Panc1 (cell line): ENCODE measurements around the gene GPRC5D. TPM values are rescaled to one million over a fixed set of nuclear protein-coding genes. Genes with fewer than 3 reads are reported as not detected.

Experiments
- ATAC-seq: fragments of 200-7000 bp; cut with Tn5 transposase; 2 replicates; pipeline ENCODE4 v1.9.1; 2020; ENCODE audit warnings: mild to moderate bottlenecking, moderate library complexity
- BruUV-seq: library from RNA; stranded (reverse); fragments of 400-500 nt; replicated peaks from 2 replicates; lab custom pipeline; 2021; lab: Mats Ljungman, UMichigan
- CTCF ChIA-PET: fragments of 300-600 bp; sonication (Branson Sonifier 250); formaldehyde crosslinking; loops from one replicate; lab custom pipeline; 2022; ENCODE audit warnings: antibody characterized with exemption; lab: Charles Lee
- POLR2A ChIA-PET: fragments of 300-600 bp; sonication (Branson Sonifier 250); formaldehyde crosslinking; loops from one replicate; lab custom pipeline; 2022; ENCODE audit warnings: antibody characterized with exemption; lab: Charles Lee
- DNase-seq: peaks from one replicate; pipeline ENCODE4 v3.0.0-alpha.2; 2010; ENCODE audit warnings: low read depth, low spot score
- H3K27ac ChIP-seq: 2 replicates; pipeline ENCODE4 v1.5.1; 2011; ENCODE audit warnings: mild to moderate bottlenecking, low read length, inconsistent platforms
- H3K27me3 ChIP-seq: fragments of 200-500 bp; sonication (Bioruptor generic); 2 replicates; pipeline ENCODE4 v1.6.0; 2014; ENCODE audit warnings: low read length, inconsistent platforms; ENCODE audit not compliant: control insufficient read depth, insufficient read depth
- H3K36me3 ChIP-seq: fragments of 200-500 bp; sonication (Bioruptor generic); 2 replicates; pipeline ENCODE4 v1.5.1; 2014; ENCODE audit warnings: inconsistent platforms, mild to moderate bottlenecking, low read length, moderate library complexity; ENCODE audit not compliant: control insufficient read depth, insufficient read depth
- H3K4me1 ChIP-seq: 2 replicates; pipeline ENCODE4 v1.5.1; 2011; ENCODE audit warnings: inconsistent platforms, mild to moderate bottlenecking, low read length, moderate library complexity; ENCODE audit not compliant: control insufficient read depth, insufficient read depth
- H3K4me3 ChIP-seq, 2 experiments: 2 replicates each; pipeline ENCODE4 v1.5.1; 2011 to 2012; ENCODE audit warnings: low read depth in 2 of 2, low read length in 2 of 2, mild to moderate bottlenecking in 2 of 2, inconsistent platforms in 1 of 2, moderate library complexity in 1 of 2
- H3K9me3 ChIP-seq: fragments of 200-500 bp; sonication (Bioruptor generic); 2 replicates; pipeline ENCODE4 v1.5.1; 2014; ENCODE audit warnings: low read depth, mild to moderate bottlenecking, inconsistent platforms, low read length, moderate library complexity; ENCODE audit not compliant: control insufficient read depth, insufficient read depth
- POLR2AphosphoS5 ChIP-seq: IDR thresholded peaks from 2 replicates; pipeline ENCODE4 v1.6.1; 2012; ENCODE audit warnings: mild to moderate bottlenecking, low read depth, low read length, moderate library complexity
- SIN3A ChIP-seq: IDR thresholded peaks from 2 replicates; pipeline ENCODE4 v1.6.1; 2012; ENCODE audit warnings: low read depth, mild to moderate bottlenecking, low read length, moderate library complexity, borderline replicate concordance; ENCODE audit not compliant: insufficient read depth
- TCF7L2 ChIP-seq: IDR thresholded peaks from 2 replicates; pipeline ENCODE4 v1.6.1; 2011; ENCODE audit warnings: mild to moderate bottlenecking, low read depth, low read length, inconsistent platforms
- in situ Hi-C: cut with HindIII; loops from 2 replicates; pipeline ENCODE4 v1.10.0; 2016; ENCODE audit warnings: low sequenced_read_pairs, low pct_unique_long_range_greater_than_20kb
- intact Hi-C: fragments of 100-400 bp; cut with micrococcal nuclease; formaldehyde crosslinking; loops from one replicate; pipeline ENCODE4 v1.10.0; 2022; ENCODE audit not compliant: unreplicated experiment
- total RNA-seq: library from RNA; stranded (reverse); gene quantifications from one replicate; pipeline ENCODE4 v1.2.1, GENCODE V29; 2021; ENCODE audit not compliant: unreplicated experiment
- TF ChIP-seq, protein P1 (sequence below): fragments of 450-650 bp; IDR thresholded peaks from 2 replicates; pipeline ENCODE4 v1.5.1; 2017; ENCODE audit warnings: mild to moderate bottlenecking
- TF ChIP-seq, protein P2 (sequence below), 2 experiments: IDR thresholded peaks; 2 replicates each; pipeline ENCODE4 v1.6.1; 2011 to 2012; ENCODE audit warnings: low read depth in 2 of 2, control low read depth in 1 of 2, low read length in 1 of 2, mild to moderate bottlenecking in 1 of 2, moderate library complexity in 1 of 2; ENCODE audit not compliant: insufficient read depth in 1 of 2

The GPRC5D gene
- total RNA-seq, 1 experiment from 2014 or later, result not detected

DNA sequence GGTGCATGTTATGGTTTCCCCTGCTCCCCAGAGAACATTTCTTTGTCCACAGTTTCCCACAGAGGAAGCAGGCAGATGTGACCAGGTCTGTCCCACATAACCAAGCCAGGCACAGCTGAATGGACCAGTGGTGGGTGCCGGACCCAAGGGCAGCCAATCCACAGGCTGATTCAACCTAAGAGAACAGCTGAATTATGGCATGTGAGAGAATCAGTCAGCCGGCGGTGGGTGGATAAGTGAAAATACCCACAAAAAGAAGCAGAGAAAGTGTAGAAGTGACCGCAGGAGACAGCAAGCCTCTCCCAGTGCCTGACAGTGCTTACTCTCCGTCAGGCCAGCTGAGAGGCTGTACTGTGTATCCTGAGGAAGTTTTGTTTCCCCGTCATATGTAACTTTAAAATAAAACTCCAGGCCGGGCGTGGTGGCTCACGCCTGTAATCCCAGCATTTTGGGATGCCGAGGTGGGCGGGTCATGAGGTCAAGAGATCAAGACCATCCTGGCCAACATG, 14.9 kb downstream of the GPRC5D start:
- POLR2A ChIA-PET, result no interaction called here
- DNase-seq (no peak), ATAC-seq (no peak)
- H3K36me3 ChIP-seq, result no peaks in the 10 kb centered on the region
- TF ChIP-seq, protein P1, sequence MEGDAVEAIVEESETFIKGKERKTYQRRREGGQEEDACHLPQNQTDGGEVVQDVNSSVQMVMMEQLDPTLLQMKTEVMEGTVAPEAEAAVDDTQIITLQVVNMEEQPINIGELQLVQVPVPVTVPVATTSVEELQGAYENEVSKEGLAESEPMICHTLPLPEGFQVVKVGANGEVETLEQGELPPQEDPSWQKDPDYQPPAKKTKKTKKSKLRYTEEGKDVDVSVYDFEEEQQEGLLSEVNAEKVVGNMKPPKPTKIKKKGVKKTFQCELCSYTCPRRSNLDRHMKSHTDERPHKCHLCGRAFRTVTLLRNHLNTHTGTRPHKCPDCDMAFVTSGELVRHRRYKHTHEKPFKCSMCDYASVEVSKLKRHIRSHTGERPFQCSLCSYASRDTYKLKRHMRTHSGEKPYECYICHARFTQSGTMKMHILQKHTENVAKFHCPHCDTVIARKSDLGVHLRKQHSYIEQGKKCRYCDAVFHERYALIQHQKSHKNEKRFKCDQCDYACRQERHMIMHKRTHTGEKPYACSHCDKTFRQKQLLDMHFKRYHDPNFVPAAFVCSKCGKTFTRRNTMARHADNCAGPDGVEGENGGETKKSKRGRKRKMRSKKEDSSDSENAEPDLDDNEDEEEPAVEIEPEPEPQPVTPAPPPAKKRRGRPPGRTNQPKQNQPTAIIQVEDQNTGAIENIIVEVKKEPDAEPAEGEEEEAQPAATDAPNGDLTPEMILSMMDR, result no peak
- TF ChIP-seq, protein P2, sequence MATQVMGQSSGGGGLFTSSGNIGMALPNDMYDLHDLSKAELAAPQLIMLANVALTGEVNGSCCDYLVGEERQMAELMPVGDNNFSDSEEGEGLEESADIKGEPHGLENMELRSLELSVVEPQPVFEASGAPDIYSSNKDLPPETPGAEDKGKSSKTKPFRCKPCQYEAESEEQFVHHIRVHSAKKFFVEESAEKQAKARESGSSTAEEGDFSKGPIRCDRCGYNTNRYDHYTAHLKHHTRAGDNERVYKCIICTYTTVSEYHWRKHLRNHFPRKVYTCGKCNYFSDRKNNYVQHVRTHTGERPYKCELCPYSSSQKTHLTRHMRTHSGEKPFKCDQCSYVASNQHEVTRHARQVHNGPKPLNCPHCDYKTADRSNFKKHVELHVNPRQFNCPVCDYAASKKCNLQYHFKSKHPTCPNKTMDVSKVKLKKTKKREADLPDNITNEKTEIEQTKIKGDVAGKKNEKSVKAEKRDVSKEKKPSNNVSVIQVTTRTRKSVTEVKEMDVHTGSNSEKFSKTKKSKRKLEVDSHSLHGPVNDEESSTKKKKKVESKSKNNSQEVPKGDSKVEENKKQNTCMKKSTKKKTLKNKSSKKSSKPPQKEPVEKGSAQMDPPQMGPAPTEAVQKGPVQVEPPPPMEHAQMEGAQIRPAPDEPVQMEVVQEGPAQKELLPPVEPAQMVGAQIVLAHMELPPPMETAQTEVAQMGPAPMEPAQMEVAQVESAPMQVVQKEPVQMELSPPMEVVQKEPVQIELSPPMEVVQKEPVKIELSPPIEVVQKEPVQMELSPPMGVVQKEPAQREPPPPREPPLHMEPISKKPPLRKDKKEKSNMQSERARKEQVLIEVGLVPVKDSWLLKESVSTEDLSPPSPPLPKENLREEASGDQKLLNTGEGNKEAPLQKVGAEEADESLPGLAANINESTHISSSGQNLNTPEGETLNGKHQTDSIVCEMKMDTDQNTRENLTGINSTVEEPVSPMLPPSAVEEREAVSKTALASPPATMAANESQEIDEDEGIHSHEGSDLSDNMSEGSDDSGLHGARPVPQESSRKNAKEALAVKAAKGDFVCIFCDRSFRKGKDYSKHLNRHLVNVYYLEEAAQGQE (IDR thresholded peaks at IDR 0.05; ENCODE audit: insufficient read depth in 1 of 2, low read depth in 2 of 2, low read length in 1 of 2), result no peak
- H3K9me3 ChIP-seq, result no peaks in the 10 kb centered on the region
- H3K27ac ChIP-seq, result no peak overlapping the region
- BruUV-seq, result no TSS peak
- intact Hi-C loops (no loop called here), in situ Hi-C loops (no loop called here)
- H3K4me3 ChIP-seq, result no peak overlapping the region
- H3K27me3 ChIP-seq, result no peaks in the 10 kb centered on the region
- no peaks in the 10 kb centered on the region for H3K4me1 ChIP-seq
- CTCF ChIA-PET, result no interaction called here

DNA sequence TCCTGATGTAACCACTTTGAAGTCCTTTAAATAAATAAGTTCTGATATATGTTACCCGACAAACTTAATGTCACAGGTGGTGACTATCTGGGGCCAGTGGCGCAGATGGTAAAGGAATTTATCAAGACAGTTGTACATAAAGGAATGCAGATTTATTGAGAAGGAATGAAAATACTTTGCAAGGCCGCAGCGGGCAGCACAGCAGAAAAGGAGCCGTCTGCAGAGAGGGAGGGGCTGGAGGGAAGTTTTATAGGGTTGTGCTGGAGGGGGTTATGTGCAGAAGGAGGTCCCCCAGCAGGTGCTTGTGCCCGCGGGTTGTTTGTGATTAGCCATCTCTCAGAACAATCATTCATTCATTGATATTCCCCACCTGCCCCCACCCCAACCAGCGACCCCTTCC, 17.4 kb downstream of the GPRC5D start:
- Histone ChIP-seq H3K27ac (no peak overlapping the region), H3K9me3 (no peaks in the 10 kb centered on the region), H3K27me3 (no peaks in the 10 kb centered on the region), H3K4me1 (no peaks in the 10 kb centered on the region), H3K36me3 (no peaks in the 10 kb centered on the region), H3K4me3 (no peak overlapping the region)
- no peak for DNase-seq
- CTCF ChIA-PET, result no interaction called here
- intact Hi-C loops (no loop called here), in situ Hi-C loops (no loop called here)
- POLR2A ChIA-PET, result no interaction called here
- BruUV-seq, result no TSS peak
- no peak for TF ChIP-seq SIN3A
- TF ChIP-seq, protein P1, result no peak
- TF ChIP-seq, protein P2 (IDR thresholded peaks at IDR 0.05; ENCODE audit: insufficient read depth in 1 of 2, low read depth in 2 of 2, low read length in 1 of 2), result no peak
- TF ChIP-seq POLR2AphosphoS5, result no peak
- TF ChIP-seq TCF7L2, result no peak
- no peak for ATAC-seq
